TTC549 (cell line): Measurements from ENCODE around the gene BLMH.

Source experiments
- FAIRE-seq: peaks from 2 replicates; lab custom pipeline; 2012; peaks lifted over from hg19 to GRCh38; lab: Jason Lieb, UNC

Gene BLMH, protein sequence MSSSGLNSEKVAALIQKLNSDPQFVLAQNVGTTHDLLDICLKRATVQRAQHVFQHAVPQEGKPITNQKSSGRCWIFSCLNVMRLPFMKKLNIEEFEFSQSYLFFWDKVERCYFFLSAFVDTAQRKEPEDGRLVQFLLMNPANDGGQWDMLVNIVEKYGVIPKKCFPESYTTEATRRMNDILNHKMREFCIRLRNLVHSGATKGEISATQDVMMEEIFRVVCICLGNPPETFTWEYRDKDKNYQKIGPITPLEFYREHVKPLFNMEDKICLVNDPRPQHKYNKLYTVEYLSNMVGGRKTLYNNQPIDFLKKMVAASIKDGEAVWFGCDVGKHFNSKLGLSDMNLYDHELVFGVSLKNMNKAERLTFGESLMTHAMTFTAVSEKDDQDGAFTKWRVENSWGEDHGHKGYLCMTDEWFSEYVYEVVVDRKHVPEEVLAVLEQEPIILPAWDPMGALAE

DNA sequence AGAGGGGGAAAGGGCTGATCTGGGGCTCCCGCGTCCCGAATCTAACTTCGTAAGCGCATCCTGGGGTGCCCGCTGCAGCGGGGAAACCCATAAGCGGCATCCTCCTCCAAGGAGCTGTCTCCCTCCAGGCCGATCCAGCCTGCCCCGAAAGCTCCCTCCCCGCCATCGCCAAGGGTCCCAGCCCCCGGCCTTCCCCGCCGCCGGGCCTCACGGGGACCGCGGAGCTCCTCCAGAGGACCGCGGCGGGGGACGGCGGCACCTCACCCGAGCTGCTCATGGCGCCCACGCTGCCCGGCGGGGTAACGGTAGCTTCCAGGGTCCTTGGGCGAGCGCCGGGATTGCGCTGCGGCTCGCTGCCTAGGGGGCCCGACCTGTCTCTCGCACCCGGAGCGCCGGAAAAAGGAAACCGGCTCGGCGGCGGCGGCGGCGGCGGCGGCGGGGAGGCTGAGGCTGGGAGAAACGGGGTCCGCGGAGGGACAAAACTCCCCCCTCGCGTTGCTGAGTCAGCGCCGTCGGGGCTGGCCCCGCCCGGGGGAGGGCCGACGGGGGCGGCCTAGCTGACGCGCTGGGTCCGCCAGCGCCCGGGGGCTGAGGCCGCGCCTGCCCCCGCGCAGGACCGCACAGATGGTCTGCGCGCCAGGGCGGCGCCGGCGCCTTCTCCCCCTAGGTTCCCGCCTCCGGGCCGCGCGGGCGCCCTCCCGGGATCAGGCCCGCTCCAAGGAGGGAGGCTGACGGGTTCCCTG is at the start of gene BLMH:
TSS of gene BLMH (minus strand) at position 402 of the 743 bp plus-strand sequence. CDS start at position 277, 125 bp downstream.
- FAIRE-seq = no peak

DNA sequence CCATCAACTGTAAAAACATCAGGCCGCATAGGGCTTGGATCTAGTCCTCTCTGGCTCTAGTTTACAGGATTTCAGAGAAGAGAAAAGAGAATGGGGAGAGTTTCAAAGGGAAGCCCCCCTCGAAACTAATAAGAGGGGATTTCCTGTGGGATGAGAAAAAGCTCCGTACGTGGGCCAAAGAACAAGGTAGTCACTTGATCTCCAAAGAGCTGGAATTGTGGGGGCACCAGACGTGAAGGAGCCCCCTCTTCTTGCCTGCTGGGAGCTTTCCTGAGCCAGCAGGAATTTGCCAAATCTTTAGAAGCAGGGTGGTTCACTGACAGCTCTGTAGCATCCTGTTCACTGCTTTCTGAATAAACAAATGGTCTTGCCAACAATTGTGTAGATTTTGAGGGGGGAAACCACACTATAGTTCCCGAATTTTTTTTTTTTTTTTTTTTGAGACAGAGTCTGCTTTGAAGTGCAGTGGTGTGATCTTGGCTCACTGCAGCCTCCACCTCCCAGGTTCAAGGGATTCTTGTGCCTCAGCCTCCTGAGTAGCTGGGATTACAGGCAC is 49.1 kb upstream of the BLMH start:
- FAIRE-seq = no peak

DNA sequence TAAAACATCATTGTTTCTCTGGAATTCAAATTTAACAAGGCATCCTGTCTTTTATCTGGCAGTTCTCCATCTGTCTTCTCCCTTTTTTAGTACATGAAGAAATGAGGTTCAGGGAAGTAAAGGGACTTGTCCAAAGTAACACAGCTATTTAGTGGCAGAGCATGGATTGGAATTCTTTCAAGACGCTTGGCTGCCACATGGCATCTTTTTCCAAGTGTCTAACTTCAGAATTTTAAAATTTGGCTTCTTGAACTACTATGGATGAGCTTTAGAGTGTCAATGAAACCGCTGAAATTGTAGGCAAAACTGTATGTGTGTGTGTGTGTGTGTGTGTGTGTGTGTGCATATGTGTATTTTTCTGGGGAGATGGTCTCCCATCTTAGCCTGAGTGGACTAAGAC is 47.3 kb upstream of the BLMH start:
- FAIRE-seq = no peak

DNA sequence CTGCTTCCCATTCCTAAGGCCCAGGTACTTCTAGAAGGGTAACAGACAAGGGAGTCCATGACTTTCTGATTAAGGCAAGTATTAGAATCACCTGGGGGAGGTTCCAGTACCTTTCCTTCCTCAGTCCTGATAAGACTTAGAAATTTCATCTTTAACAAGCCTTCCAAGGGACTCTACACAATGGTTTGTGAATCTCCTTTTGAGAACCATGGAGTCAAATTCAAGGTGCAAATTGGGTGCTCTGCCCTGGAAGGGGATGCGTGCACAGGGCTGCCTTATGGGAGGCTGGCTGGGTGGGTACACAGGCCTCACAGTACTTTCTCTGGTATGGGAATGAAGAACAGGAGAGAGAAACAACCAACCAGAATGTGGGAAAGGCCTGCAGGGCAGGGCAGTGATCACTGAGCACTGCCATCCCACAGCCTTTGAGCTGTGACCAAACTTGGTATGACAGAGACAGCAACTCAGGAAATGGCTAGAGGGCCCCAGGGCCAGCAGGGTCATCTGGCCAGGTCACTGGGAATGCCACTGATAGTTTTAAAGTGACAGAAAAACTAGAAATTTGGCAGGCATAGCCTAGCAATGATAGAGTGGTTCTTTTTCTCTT is 45.8 kb upstream of the BLMH start:
- no peak for FAIRE-seq

DNA sequence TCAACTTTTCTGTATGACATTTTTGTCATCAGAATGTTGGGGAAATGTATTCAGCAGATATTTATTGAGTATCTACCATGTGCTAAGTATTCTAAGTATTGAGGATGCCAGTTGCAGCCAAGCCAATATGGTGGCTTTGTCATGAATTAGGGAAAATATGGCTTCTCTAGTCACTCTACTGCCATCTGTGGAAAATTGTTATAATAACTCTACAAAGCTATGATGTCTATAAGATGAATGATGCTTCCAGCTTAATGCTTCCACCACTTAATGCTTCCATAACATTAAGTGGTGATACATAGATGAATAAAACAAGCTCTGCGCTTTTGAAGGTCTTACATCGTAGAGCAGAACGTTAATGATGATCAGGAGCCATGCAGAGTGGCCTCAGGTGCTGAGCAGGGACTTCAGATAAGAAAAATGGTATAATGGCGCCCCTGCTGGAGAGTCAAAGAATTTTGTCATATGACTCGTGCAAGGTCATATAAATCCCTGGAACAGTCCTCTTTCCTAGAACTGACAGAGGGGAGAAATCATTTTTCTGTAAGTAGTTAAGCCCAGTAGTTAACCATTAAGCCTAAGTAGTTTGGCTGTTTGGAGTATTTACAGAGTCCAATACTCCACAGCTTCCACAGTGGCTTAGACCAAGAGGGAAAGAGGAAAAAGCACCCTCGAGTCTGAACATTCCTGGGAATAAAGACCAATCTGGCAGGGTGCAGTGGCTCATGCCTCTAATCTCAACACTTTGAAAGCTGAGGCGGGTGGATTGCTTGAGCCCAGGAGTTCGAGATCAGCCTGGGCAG is 44.8 kb upstream of the BLMH start:
- peak; percentile 17 for FAIRE-seq

DNA sequence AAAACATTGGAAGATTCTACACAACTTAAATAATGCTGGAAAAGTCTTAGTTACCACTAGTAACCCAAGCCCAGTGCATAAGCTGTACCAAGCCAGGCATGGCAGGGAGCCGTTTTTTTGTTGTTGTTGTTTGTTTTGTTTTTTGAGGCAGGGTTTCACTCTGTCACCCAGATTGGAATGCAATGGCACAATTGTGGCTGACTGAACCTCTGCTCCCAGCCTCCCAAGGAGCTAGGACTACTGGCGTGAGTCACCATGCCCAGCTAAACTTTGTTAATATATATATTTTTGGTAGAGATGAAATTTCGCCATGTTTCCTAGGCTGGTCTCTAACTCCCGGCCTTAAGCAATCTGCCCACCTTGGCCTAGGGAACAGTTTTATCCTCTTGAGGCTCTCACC is 42.7 kb upstream of the BLMH start:
- FAIRE-seq = no peak

DNA sequence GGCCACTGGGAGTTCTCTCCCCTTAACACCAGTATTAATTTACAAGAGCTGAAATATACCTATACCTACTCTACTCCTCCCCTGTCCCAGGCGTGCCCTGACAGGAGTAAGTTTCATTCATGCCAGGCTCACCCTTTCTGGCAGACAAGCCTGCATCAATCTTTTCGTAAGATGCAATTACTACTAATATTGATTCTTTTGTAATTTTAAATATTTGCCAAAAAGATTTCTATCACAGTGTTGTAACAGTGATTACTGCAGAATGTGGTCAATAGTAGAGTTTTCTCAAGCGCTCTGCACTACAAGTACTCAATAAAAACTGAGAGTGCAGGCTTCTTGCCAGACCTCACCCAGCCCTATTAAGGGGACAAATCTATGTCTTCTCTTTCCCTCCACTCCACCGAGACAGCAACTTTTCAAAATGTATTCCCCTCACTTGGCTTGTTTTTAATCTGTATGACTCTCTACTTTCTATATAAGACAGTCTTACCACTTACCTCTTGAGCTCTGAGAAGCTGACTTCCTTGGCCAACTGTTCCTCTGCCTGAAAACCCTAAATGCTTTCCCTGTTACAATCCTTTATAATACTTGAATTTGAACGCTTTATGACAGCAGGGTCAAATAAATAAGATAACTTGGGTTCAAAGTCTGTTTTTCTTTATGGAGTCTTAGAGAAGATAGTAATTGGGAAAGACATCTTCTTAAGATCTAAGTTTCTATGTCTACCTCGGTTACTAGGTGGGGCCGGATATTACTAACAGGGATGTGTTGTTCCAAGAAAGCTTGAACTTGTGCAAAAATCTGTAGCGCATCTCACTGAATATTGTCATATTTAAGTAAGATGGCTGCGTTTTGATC is 42.0 kb upstream of the BLMH start, which contains the start of gene TMIGD1:
TSS of gene TMIGD1 (minus strand) at position 555 of the 858 bp plus-strand sequence. CDS start 1,924 bp downstream, outside the sequence.
- FAIRE-seq = no peak

DNA sequence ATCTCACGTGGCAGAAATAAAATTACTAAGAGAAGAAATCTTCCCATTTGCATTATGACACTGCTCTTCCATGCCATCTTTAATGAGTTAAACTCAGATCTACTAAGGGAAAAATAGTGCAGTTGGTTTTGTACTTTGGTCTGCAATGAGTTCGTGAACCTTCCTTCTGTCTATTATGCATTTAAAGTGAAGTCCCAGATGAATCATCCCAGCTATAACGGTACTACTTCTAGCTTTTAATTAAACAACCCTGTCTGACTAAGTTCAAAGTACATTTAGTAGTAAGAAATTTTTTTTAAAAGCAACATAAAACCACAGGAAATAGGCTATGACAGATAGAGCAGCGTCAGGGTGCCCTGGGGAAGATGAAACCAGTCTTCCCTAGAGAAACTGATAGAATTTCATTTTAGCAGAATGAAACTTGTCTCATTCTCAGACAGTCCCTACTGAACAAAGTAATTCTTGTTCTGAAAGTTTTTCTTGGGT is 40.4 kb upstream of the BLMH start:
- no peak for FAIRE-seq

DNA sequence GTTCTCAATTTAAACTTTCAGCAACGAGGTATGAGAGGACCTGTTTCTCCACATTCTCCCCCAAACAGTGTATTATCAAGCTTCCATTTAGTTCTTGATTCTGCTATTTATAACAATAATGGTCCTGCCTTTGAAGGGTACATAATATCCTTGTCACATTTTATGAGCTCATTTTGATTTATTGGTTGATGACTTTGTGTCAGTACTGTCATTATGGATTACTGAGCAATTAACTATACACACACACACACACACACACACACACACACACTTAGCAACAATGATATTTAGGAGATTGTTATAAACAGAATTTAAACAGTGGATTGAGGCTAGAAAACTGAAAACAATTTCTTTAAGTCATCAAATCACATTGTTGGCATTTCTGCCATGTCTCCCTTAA is 35.1 kb upstream of the BLMH start:
- no peak for FAIRE-seq

DNA sequence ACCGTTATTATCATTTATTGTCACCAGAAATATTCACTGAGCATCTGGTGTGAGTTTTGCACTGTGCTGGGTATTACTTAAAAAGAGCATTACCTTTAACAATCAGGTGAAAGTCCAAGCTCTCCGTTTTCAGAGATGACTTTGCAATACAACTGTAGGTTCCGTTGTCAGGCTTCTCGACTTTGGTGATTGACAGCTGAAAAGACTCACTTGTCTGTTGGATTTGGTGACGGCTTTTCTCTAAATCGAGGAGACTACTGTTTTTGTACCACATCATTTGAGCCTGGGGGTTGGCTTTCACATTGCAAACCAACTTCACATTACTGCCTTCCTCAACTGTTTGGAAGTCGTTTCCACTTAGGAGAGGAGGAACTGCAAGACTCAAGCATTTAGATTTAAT is 33.0 kb upstream of the BLMH start:
- FAIRE-seq = no peak

DNA sequence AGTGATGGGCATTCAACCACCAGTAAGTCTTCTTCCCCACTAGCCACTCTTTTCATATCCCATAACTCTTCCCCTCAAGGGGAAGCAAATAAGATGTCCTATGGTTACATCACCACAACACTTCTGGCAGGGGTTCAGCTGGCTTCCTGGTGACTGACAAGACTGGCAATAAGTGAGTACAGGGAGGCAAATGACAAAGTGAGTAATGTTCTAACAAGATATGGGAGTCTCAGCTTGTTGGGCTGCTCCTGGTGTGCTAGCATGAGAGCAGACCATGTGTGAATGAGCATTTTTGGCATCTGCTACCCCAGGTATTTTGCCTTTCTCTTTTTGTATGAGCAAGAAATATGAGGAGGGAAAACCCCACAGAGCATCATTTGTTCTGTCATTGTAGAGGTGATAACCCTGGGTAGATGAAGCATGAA is 32.2 kb upstream of the BLMH start:
- no peak for FAIRE-seq

DNA sequence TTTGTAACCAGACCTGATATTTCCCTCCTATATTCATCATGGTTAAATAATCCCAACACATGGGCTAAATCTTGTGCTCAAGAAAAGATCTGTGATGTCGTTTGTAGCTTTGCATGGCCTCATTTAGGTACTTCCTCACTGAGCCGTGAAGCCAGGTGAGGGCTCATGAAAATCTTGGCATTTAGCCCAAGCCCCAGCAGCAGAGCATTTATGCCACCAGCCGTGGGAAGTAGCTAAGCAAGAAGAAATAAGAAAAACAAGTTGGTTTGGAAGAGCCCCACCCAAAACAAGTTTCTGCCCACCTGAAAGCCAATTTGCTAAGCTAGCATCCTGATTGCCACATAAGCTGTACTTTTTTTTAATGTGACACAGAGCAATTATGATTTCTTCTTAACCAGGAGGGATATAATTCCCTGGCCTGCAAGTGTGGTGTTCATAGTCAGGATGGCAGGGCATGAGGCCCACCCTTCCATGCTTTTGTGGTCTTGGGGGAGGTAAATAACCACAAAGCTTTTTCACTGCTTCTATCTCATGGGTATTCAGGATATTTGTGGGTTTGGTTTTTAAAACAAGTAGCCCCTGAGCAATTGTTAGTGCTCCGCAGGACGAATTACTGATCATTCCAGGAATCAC is 31.6 kb upstream of the BLMH start:
- no peak for FAIRE-seq

DNA sequence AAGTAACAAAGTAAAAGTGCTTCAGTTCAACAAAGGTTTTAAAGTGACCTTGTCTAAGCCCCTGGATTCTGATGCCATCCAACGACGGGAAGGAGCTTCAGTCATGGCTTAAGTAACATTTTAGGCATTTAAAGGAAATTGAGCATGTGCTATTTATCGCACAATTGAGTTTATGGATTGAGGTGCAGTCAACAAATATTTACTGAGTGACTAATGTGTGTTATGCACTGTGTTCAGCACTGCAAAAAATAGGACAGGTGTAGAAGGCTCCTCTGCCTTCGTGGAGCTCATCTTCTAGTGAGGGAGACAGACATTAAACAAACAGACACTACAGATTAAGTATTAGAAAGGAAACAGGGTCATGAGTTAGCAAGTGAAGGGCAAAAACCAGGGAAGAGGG is 29.6 kb upstream of the BLMH start:
- no peak for FAIRE-seq

DNA sequence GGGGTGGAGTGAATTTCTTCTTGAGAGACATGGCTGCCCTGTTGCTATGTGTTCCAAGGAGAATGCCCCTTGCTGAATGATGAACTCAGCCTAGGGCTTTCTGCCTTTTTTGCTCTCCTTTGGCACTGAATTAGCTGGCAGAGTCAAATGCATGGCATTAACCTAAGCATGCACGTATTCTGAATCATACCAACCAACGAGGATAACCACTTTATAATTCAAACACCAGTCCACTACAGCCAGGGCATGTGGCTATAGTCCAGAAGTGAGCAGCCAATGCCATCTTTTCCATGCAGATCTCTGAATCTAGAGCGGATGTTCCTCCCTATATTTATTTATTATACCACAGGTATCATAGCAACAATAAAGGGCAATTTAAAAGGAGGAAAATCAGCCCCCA is 26.4 kb upstream of the BLMH start:
- FAIRE-seq = no peak

DNA sequence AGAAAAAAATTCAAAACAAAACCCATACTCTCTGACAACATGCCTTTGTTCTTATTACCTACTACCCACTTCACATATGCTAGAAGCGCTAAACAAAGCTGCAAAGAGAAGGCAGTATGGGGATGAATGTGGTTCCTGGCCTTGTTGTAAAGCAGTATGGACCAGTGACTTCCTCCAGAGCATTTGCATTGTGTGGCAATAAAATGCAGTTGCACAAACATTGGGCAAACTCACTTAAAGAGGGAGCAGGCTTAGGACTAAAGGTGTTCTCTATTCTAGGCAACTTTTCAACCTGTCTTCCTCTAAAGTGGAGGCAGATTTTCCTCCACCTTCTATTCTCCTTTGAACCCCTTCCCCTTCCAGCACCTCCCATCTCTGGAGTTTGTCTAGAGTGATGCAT is 25.0 kb upstream of the BLMH start:
- FAIRE-seq = no peak

DNA sequence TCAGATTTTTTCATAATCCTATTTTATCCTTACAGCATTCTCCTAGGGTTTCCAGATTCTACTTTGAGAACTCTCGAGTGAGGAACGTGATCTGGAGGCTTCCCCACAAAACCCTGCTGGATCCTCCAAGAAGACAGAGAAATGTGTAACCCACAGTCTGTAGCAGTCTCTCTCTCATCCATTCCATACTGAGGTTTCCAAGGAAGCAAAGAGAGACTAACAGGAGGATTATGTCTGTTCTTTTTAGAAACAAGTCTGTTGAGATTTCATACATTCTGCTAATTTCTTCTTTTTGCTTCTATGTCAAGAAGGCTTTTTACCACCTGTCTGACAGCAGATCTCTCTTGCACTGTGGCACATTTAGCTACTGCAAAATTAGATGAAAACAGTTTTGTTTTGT is 23.4 kb upstream of the BLMH start:
- no peak for FAIRE-seq

DNA sequence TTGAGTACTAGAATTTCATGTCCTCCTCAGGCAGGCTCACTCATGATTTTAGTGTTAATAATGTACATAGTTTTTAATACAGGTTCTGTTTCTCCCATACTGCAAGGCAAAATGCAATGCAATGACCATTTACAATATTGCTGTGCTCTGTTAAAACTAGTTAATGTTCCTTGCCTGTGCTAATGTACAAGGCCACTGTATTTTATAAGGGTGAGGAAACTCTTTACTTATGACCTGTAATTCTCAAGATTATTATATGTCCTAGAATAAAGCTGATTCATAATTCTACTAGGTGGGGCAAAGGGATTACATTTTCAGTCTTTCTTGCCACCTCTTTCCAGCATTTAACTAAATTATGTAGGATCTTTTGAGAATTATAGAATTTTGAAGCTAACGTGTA is 22.7 kb upstream of the BLMH start:
- FAIRE-seq = no peak

DNA sequence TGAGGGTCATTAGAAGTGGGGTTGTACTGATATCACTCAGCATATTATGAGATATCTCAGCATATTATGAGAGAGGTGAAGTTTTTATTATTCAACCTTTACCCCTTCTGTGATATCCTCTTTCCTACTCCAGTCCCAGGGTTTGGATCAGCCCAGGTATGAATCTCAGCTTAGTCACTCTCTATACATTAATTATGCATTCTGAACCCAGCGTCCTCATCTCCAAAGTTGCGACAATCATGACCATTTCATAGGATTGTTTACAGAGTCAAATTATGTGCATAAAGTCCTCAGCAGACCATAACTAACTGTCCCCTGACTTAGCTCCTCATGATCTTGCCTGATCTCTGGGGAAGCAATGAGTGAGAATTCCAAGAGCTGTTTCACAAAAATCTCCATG is 20.5 kb upstream of the BLMH start:
- FAIRE-seq = no peak

DNA sequence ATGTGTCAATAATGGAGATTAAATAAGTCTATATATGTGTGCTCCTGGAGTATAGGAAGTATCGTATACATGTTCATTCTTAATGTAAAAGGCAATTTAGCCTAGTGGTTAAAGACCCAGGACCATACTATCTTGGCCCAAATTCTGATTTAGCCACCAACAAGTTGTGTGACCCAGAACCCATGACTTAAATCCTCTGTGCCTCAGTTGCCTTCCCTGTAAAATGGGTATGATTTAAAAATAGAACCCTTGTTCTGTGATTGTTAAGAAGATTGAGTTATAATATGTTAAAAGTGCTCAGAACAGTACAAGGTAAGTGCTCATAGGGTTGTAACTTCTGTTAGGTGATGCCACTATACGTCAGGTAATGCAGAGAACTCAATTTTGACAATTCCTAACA is 18.8 kb upstream of the BLMH start:
- no peak for FAIRE-seq

DNA sequence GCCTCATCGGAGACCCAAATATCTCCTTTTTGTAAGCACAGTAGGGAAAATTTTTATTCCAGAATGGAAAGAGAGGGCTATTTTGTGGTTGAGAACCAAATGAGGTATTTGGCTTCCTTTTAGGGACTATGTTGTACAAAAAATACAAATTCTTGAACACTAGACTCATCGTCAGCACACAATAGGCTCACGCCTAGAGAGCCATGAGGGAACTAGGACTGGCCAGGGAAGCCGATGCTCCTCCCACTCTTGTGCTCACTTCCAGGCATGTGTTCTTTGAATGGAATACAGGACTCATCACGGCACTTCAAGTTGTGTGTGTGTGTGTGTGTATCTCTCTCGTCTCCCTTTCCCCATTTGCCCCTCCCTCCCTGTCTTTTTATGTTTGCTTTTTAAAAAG is 17.8 kb upstream of the BLMH start:
- no peak for FAIRE-seq
